ENCODE results near the gene MADD.

Gene MADD

DNA sequence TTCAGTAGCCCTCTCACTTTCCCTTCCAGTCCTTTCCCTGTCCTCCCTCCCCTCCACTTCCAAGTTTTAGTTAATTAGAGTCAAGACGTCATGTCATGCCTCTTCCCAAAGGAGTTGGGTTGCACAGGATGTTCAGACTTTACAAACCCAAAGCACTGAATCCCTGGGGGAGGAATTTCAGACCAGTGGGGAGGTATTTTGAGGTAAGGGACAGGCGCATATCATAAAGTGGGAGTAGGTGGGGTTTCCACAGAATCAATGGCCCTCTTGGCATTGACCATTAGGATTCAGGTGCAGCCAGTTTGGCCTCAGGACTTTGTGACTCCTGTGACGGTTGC, 20.6 kb upstream of the MADD start:
- in situ Hi-C loops (cut with MboI; ENCODE audit: low sequenced_read_pairs) = no loop called here

DNA sequence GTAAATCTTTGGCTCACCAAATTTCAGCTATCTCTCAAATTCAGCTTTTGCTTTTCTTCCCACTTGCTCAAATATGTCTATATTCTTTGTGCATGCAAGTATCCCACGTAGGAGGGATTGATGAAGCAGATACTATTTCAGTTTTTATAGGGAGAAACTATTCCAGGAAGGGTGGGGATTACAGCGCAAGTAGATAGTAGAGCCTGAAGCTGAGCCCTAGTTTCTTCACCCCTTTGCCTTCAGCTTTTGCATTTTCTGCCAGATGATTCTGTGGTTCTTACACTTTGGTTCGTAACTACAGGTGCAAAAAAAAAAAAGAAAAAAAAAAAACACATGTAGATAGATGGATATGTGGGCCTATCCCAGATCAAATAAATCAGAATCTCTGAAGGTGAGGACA, 18.2 kb upstream of the MADD start:
- in situ Hi-C loops (cut with MboI; ENCODE audit: low sequenced_read_pairs) = no loop called here

DNA sequence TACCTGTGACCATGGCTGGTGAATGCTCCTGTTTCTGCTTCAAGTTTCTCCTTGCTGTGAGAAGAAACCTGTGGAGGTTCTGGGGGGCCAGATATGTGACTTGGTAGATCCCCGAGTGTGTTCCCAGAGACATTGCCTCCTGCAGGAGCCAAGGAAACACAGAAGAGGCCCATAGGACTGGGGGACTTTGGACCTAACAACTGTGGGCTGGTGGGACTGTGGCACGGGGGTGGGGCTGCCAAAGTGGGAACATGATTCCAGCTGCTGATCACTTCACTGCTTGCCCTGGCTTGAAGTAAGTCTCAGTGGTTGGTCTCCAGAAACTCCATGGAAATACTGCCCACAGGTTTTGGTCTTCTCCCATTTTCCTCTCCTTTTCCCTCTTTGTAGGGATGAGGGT, 16.3 kb upstream of the MADD start:
- in situ Hi-C loops (cut with MboI; ENCODE audit: low sequenced_read_pairs) = no loop called here

DNA sequence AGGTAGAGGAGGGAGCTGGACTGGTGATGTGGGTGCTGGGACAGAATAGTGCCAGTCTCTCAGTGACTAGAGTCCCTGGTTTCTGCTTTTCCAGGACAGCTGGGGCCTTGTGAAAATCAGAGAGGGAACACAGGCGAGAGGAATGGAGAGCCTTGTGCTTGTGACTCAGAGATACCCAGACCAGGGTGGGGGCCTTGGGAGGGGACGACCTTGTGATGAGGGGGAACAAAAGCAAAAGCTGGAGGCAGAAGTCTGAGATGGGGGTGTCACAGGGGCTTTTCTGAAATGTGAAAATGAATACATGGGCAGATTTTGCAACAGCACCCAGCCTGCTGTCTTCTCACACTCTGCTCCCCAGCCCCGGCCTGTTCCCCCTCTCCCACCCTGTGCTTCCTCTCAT, 15.5 kb upstream of the MADD start:
- in situ Hi-C loops (cut with MboI; ENCODE audit: low sequenced_read_pairs) = no loop called here

DNA sequence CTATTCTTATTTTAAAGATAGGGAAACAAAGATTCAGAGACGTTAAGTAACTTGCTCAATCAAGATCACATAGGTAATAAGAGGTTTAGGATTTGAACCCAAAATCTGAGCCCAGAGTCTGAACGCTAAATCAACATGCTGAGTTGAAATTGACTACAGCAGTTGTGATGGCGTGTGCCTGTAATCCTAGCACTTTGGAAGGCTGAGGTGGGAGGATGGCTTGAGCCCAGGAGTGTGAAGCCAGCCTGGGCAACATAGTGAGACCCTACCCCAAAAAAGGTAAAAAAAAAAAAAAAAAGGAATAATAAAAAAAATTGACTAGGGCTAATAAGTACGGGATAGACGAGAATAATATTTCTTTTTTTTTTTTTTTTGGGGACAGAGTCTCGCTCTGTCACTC, 13.6 kb upstream of the MADD start:
- in situ Hi-C loops (cut with MboI; ENCODE audit: low sequenced_read_pairs) = no loop called here

DNA sequence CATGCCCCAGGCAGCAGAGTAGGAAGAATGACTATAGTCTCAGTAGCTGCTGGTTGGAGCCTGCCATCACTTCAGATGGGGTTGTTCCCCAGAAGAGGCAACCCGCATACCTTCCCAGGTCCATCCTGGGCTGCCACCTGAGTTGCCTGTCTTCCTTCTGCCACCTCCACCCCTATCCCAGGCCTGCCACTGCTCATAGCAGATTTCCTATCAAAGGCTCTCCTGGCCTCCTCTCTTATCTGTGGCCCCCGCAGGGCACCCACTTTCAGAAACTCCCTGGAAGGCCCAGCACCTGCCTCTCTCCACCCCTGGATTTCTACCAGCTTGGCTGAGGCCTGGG, 12.8 kb upstream of the MADD start:
- in situ Hi-C loops (cut with MboI; ENCODE audit: low sequenced_read_pairs) = no loop called here

DNA sequence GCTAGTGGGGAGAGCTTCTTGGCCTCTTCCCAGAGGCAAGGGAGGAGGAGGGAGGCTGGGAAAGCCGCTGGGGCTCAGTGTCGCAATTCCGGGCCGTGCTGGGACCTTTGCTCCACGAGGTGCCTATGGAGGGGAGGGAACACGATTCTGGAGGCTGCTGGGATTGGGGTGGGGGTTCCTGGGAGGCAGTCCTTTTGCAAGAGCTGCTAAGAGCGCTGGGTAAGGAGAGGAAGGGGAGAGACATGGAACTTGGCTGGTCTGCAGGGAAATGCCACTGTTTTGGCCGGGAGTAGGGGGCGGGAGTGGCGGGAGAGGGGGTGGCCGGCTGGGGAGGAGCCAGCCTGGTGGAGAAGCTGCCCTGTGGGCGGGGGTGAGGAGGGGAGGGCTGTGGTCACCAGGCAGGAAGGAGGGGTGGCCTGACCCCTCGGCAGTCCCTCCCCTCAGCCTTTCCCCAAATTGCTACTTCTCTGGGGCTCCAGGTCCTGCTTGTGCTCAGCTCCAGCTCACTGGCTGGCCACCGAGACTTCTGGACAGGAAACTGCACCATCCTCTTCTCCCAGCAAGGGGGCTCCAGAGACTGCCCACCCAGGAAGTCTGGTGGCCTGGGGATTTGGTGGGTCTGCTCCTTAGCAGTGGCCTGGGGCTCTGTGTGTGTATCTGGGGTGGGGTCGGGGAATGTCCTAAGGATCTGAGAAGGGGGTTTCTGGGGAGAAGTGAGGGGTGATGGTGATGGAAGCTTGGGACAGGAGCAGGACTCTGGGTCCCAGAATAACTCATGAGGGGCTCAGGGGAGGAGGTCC, 12.2 kb upstream of the MADD start, which contains the start of gene NR1H3:
Gene NR1H3, plus strand, starts transcription at position 480 of the 800 bp plus-strand sequence. CDS start 1,221 bp downstream, outside the sequence.
- in situ Hi-C loops (cut with MboI; ENCODE audit: low sequenced_read_pairs) = no loop called here

DNA sequence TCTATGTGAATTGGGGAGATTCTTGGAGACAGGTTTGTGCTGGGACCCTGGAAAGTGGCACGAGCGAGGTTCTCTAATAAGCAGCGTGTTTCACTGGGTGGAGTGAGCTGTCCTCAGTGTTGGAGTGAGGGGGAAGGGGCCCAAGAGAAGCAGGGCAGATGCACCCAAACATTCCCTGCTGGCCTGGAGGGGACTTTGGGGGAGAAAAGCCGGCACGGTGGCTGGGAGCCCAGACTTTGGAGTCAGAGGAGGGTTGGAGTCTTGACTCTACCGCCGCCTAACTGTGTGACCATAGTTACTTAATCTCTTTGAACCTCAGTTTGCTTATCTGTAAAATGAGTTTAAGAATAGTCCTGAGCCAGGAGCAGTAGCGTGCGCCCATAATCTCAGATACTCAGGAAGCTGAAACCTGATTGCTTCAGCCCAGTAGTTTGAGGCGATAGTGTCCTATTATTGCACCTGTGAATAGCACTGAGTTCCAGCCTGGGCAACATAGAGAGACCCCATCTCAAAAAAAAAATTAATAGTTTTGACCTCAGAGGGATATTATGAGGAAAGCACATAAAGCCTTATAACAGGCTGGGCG, 11.5 kb upstream of the MADD start:
- in situ Hi-C loops (cut with MboI; ENCODE audit: low sequenced_read_pairs) = no loop called here

DNA sequence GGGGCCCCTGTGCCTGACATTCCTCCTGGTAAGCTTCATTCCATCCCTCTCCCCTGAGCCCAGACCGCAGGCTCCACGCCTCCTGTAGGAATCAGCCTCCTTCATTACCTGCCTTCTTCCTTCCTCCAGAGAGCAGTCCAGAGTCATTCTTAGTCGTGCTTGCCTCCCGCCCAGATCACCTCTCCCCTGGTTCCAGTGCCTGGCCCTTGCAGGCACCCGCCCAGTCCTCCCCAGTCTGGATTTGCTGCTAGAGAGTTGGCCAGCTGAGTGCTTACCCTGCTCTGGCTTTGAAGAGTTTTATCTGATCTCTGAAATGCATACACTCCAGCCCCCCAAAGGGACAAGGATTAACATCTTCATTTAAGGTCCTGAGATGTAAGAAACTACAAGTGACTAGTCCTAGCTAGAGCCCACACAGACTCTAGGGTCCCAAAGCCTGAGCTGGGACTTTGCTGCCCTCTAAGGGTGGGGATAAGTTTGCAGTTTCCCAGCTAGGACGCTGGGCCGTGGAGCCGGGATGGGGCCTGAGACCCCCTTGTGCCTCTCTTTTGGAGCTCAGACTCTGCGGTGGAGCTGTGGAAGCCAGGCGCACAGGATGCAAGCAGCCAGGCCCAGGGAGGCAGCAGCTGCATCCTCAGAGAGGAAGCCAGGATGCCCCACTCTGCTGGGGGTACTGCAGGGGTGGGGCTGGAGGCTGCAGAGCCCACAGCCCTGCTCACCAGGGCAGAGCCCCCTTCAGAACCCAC, 10.5 kb upstream of the MADD start:
- in situ Hi-C loops (cut with MboI; ENCODE audit: low sequenced_read_pairs) = no loop called here

DNA sequence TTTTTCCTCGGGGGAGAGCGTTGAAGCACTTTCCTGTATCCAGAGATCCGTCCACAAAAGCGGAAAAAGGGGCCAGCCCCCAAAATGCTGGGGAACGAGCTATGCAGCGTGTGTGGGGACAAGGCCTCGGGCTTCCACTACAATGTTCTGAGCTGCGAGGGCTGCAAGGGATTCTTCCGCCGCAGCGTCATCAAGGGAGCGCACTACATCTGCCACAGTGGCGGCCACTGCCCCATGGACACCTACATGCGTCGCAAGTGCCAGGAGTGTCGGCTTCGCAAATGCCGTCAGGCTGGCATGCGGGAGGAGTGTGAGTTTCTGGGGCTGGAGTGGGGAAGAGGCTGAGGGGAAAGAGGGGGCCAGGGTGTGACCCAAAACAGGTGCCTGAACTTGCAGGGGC, 9.6 kb upstream of the MADD start:
- in situ Hi-C loops (cut with MboI; ENCODE audit: low sequenced_read_pairs) = no loop called here

DNA sequence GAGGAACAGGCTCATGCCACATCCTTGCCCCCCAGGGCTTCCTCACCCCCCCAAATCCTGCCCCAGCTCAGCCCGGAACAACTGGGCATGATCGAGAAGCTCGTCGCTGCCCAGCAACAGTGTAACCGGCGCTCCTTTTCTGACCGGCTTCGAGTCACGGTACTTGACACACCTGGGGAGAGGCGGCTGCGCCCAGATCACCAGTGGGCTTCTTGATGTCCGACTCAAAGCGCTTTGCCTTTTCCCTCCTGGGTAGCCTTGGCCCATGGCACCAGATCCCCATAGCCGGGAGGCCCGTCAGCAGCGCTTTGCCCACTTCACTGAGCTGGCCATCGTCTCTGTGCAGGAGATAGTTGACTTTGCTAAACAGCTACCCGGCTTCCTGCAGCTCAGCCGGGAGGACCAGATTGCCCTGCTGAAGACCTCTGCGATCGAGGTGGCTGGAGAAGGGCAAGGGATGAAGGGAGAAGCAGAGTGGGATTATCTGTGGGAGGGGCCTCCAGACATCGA, 8.6 kb upstream of the MADD start:
- in situ Hi-C loops (cut with MboI; ENCODE audit: low sequenced_read_pairs) = no loop called here

DNA sequence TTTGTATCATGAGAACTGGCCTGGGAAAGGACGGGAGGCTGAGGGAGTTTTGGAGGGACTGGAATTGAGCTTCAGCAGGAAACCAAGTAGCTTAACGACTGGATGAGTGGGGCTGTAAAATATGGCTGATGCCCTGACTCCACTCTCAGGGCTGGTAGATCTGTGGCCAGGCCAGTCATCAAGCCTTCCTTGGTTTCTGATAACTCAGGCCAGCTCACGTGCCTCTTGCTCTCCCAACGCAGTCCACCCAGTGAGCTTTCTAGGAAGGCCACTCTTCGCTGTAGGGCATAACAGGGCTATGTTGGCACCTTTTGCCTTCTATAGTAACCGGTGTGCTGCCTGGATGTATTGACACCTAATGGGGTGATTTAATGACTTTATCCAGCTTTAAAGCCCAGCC, 5.8 kb upstream of the MADD start:
- in situ Hi-C loops (cut with MboI; ENCODE audit: low sequenced_read_pairs) = no loop called here

DNA sequence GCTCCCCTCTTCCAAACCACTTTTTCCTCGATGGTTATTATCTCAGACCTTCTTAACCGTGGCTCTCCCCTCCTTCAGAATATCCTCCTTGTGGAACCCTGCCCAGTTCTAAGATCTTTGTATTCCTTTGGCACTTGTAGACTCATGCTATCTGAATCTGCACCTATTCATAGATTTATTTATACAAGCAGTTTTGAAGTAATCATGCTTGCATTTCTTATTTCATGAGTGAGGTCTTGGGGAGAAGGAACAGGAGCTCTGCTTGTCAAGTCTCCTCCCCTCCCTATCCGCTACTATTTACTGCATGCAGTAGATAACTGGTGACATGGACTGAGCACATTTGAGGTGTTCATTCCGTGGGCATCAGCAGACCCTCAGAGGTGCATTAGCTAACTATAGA, 5.4 kb upstream of the MADD start:
- in situ Hi-C loops (cut with MboI; ENCODE audit: low sequenced_read_pairs) = no loop called here

DNA sequence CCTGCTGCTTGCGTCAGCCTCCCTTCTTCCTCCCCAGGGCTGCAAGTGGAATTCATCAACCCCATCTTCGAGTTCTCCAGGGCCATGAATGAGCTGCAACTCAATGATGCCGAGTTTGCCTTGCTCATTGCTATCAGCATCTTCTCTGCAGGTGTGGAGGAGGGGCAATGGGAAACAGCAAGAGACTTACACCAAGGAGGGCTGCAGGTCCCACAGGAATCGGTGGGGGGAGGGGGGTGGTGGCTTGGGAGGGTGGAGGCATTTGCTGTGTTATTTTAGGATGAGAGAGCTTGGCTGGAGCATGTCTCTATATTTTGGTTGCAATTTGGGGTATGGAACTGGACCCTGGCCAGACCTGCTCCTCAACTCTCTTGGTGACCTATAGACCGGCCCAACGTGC, 2.1 kb upstream of the MADD start:
- in situ Hi-C loops (cut with MboI; ENCODE audit: low sequenced_read_pairs) = no loop called here

DNA sequence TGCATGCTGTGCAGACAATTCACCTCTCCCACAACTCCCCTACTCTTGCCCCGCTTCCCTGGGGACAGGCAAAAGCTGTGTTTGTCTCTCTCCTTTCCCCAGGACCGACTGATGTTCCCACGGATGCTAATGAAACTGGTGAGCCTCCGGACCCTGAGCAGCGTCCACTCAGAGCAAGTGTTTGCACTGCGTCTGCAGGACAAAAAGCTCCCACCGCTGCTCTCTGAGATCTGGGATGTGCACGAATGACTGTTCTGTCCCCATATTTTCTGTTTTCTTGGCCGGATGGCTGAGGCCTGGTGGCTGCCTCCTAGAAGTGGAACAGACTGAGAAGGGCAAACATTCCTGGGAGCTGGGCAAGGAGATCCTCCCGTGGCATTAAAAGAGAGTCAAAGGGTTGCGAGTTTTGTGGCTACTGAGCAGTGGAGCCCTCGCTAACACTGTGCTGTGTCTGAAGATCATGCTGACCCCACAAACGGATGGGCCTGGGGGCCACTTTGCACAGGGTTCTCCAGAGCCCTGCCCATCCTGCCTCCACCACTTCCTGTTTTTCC, 1.4 kb upstream of the MADD start:
- in situ Hi-C loops (cut with MboI; ENCODE audit: low sequenced_read_pairs) = no loop called here

DNA sequence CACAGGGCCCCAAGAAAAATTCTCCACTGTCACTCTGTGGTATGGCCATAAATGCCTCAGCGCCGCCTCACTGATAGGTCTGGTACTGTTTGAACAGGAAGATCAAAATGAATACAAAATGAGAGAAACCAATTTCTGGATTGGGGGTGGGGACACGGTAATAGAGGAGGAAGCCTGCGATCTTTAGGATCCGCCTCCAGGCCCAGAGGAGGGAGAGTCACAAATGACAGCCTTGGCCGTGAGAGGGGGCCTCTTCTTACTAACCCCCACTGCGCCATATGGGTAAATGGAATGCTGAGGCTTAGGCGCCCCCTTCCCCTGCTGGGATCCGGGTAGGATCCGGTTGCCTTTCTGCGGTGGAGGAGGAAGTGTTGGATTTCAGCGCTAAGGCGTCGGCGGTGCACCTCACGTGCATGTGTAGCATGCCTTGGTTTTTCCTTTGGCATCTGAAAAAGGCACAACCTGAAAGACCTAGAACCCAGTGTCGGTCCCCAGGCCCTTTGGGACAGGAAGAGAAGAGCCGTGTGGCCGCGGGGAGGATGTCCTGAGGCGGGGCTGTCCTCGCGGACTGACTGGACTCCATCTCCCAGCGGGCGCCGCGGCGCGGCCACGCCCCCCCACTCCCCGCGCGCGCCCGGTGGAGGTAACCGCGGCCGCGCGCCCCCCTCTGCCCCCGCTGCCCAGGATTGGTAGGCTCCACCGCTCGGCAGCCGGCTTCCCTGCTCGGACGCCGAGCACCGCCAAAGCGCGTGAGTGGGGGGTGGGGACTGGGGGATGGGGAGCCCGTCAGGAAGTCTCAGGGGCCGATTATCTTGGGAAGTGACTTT, 718 bp upstream of the MADD start:
- in situ Hi-C loops (cut with MboI; ENCODE audit: low sequenced_read_pairs) = no loop called here

DNA sequence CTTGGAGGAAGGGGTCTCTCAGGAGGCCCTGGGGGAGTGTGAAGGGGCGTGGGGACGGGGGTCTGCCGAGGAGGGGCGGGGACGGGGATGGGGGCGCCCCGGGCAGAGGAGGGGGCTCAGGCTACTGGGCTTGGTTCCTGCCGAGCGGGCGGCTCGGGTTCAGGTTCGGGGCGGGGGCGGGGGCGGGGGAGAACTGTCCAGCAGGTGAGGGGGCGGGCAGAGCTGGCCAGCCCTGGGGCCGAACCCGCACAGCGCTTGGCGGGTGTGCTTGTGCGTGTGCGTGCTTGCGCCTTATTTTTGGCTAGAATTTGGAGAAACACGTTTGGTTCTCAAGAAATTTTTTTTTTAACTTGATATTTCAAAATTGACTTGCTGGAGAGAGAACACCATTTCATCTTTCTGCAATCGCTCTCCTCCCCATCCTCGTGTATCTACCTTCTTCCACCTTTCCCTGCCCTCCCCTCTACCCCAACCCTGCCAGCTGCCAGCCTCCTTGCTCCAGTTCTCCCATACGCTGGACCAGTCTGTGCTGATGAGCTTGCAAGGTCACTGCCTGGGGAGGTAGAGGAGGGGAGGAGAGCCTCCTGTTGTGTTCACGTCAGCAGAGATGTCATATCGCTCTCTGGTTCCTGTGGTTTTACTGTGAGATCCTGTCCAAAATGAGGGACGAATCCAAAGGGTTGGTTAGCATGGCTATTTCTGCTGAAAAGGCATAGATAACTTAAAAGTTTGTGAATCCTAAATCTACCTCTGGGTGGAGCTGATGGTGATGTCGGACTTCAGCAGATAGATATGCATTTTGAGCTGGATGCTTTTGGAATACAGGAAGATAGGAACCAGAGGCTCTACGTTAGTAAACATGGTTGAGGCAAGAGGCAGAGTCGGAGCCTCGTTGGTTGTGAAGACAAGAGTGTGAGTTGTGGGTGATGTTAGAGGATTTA, 668 bp downstream of the MADD start:
- in situ Hi-C loops (cut with MboI; ENCODE audit: low sequenced_read_pairs) = no loop called here

DNA sequence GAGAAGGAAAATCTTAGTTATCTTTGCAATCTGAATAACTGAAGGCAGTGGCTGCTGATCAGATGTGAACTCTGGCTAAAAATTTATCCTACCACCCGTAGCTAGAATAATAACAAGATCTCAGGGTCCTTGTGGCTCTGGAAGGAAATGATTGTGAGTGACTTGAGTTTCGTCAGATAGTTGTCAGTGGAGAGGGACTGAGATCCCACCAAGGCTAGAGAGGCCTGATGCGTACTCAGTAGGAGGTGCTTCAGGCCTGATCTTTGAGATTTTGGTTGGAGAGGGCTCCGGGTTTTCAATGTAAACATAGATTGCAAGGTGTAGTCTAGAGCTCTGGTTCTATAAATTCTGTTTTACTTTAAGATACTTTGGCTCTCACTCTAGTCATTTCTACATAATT, 1.4 kb downstream of the MADD start:
- in situ Hi-C loops (cut with MboI; ENCODE audit: low sequenced_read_pairs) = no loop called here

DNA sequence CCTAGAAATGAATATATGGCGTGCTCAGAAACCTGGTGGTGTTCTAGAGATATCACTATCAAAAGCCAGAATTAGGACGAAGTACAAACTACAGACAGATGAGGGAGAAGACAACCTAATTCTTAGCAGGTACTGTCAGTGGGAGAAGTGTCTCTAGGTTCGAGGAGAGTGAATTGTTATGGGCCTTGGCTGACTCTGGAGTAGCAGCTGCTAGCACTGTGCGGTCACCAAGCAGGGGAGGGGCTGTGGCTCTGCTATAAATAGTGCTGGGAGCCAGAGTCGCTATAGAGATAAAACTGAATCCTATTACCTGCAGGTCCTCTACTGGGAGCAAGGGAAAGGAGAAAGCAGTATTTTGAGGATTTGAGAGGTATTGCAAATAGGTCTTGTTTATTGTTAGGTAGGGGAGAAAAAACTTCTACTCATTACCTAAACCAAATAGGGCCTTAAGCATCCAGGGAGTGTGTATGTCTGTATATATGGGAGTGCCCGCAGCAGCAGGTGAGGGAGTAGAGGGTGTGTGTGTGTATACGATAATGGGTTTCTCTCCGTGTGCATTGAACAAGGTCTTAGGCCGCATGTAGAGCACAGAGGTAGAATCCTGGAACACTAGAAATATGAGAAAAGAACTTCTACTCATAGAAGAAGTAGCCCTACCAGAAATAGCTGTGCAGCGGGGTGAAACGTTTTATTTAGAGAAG, 2.2 kb downstream of the MADD start:
- in situ Hi-C loops (cut with MboI; ENCODE audit: low sequenced_read_pairs) = no loop called here

All from HL-60/S4 treated with retinoic acid at 250 ng/mL for 4 days and 3 days (cell line).